ENCODE data around the gene SLX9. TPM values are rescaled to one million over a fixed set of nuclear protein-coding genes. Genes with fewer than 3 reads are reported as not detected.
"Not testable (repeated sequence)": the region's sequence is repeated elsewhere in the genome, so short reads cannot be mapped to it uniquely, and the experiment has no call there.

Gene SLX9
- total and polyA plus RNA-seq, 5 donors from 2014 or later, result 7.6 to 21.8 (median 10.1) TPM

DNA sequence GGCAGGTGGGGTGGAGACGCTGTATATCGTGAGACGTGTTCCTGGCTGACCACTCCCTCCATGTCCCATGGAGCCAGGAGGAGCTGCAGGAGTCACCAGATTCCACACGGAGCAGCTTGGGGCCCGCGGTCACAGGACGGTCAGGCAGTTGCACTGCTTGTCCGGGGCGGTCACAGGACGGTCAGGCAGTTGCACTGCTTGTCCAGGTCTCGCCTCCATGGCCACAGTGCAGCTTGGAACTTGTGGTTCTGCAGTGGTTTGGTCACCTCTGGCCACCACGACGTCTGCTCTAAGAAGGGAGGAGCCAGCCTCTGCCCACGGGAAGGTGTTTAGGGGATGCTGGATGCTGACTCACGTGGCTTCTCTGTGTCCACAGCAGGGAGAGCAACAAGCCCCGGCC lies 33.0 kb downstream of the SLX9 start:
- no peak for DNase-seq
- H3K27me3 Mint-ChIP-seq, result no peaks in the 10 kb centered on the region

DNA sequence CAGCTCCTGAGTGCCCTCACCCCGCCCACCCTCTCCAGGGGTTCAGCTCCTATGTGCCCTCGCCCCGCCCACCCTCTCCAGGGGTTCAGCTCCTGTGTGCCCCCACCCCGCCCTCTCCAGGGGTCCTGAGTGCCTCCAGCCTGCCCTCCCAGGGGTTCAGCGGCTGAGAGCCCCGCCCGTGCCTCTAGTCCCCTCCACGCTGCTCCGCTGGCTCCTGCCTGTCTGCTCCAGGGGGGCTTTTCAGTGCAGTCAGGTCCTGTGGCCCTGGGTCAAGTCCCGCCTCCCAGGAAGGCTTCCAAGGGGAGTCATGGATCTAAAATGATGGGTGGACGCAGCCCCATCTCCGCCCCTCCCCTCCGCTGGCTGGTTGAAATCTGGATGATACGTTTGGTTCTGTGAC lies 33.8 kb downstream of the SLX9 start:
- Histone ChIP-seq H3K4me3 (ENCODE audit: low read depth, low read length) (no peak overlapping the region), H3K36me3 (ENCODE audit: control insufficient read depth, insufficient read depth, low read length) (no peaks in the 10 kb centered on the region), H3K9me3 (ENCODE audit: control insufficient read depth in 2 of 2, low read length in 2 of 2) (no peaks in the 10 kb centered on the region), H3K4me1 (ENCODE audit: control insufficient read depth, insufficient read depth, low read length, poor library complexity, severe bottlenecking) (peaks cover 13% of the 10 kb centered on the region), H3K27me3 (ENCODE audit: control insufficient read depth, insufficient read depth, low read length) (no peaks in the 10 kb centered on the region), H3K27ac (ENCODE audit: insufficient read depth, low read length, poor library complexity, severe bottlenecking) (no peak overlapping the region)
- H3K36me3 Mint-ChIP-seq, result peaks cover 7% of the 10 kb centered on the region
- no peak for DNase-seq
- peak overlapping the region in 1 of 3 donors; percentile 48 for H3K27ac Mint-ChIP-seq
- H3K27me3 Mint-ChIP-seq, result no peaks in the 10 kb centered on the region
- H3K4me3 Mint-ChIP-seq, result no peak overlapping the region
- H3K4me1 Mint-ChIP-seq, result peaks cover 0 to 16% (median 9%) of the 10 kb centered on the region in 4 donors
- ATAC-seq (ENCODE audit: low read depth in 2 of 2), result no peak
- no peaks in the 10 kb centered on the region for H3K9me3 Mint-ChIP-seq

More for the DNA sequence above, 33.0 kb downstream of the SLX9 start:
- Histone ChIP-seq H3K27me3 (ENCODE audit: control insufficient read depth, insufficient read depth, low read length) (no peaks in the 10 kb centered on the region), H3K27ac (ENCODE audit: insufficient read depth, low read length, poor library complexity, severe bottlenecking) (no peak overlapping the region), H3K9me3 (ENCODE audit: control insufficient read depth in 2 of 2, low read length in 2 of 2) (no peaks in the 10 kb centered on the region), H3K4me1 (ENCODE audit: control insufficient read depth, insufficient read depth, low read length, poor library complexity, severe bottlenecking) (peaks cover 19% of the 10 kb centered on the region), H3K36me3 (ENCODE audit: control insufficient read depth, insufficient read depth, low read length) (no peaks in the 10 kb centered on the region), H3K4me3 (ENCODE audit: low read depth, low read length) (no peak overlapping the region)
- Mint-ChIP-seq H3K4me1 (peaks cover 0 to 21% (median 9%) of the 10 kb centered on the region in 4 donors), H3K4me3 (no peak overlapping the region), H3K9me3 (no peaks in the 10 kb centered on the region), H3K27ac (no peak overlapping the region), H3K36me3 (peaks cover 7% of the 10 kb centered on the region)
- no peak for ATAC-seq (ENCODE audit: low read depth in 2 of 2)

DNA sequence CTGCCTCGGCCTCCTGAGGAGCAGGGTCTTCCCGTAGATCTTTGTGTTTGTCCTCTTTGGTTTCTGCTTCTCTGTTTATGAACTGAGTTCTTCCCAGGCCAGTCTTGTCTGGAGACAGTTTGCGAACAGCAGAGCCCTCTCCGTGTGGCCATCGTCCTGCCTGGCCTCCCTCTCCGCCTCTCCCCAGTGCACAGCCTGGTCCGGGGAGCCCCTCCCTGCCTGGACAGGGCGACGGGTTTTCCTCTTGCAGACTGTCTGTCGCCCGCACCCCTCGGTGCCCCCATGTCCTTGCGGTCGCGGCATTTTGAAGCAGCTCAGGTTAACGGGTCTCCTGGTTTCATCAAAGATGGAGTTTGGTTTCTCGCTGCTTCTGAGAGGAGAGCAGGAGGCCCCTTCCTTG lies 34.8 kb downstream of the SLX9 start:
- H3K27ac Mint-ChIP-seq, result peak overlapping the region in 1 of 3 donors; percentile 54
- peaks cover 4% of the 10 kb centered on the region for H3K4me1 ChIP-seq (ENCODE audit: control insufficient read depth, insufficient read depth, low read length, poor library complexity, severe bottlenecking)
- peaks cover 4% of the 10 kb centered on the region for H3K36me3 Mint-ChIP-seq
- H3K27me3 Mint-ChIP-seq, result no peaks in the 10 kb centered on the region
- H3K4me3 Mint-ChIP-seq, result no peak overlapping the region
- no peaks in the 10 kb centered on the region for H3K36me3 ChIP-seq (ENCODE audit: control insufficient read depth, insufficient read depth, low read length)
- DNase-seq, result no peak
- H3K27ac ChIP-seq (ENCODE audit: insufficient read depth, low read length, poor library complexity, severe bottlenecking), result no peak overlapping the region
- no peak for ATAC-seq (ENCODE audit: low read depth in 2 of 2)
- H3K4me3 ChIP-seq (ENCODE audit: low read depth, low read length), result no peak overlapping the region
- H3K4me1 Mint-ChIP-seq, result peaks cover 0 to 9% (median 5%) of the 10 kb centered on the region in 4 donors
- H3K27me3 ChIP-seq (ENCODE audit: control insufficient read depth, insufficient read depth, low read length), result no peaks in the 10 kb centered on the region
- no peaks in the 10 kb centered on the region for H3K9me3 Mint-ChIP-seq
- no peaks in the 10 kb centered on the region for H3K9me3 ChIP-seq (ENCODE audit: control insufficient read depth in 2 of 2, low read length in 2 of 2)

DNA sequence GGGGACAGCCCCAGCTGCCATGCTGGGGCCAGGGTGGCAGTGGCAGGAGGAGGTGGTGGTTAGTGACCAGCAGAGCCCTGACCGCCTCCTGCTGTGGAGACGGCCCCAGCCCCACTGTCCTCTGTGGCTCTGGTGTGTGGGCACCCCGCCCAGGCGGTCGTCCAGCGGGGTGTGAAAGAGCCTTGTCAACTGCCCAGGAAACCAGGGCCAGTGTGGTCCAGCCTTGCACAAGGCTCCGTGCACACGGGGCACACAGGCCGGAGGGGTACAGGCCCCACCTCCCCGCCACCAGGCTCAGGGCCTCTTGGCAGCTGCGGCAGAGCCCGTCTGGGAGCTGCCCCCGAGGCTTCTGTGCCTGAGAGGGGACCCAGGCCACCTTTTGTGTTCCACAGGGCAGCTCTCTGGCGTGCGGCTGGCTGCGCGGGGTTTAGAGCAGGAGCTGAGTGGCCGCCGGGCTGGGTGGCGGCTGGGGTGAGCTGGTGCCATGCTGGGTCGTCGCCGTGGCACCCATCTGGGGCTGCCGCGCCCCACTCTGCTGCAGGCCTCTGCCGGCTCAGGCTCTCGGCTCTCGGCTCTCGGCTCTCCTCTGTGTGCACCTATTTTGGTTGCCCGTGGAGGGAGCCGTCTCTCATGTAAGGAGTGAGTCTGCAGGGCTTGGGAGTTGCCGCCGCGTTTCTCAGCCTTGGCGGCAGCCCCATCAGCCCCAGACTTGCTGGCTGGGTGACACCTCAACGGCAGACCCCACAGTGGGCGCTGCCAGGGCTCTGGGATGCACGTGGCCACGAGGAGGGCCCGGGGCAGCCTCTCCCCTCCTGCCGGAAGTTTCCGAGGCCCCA lies 36.1 kb downstream of the SLX9 start:
- Mint-ChIP-seq H3K27ac (no peak overlapping the region), H3K4me3 (no peak overlapping the region), H3K27me3 (no peaks in the 10 kb centered on the region), H3K36me3 (peaks cover 4% of the 10 kb centered on the region), H3K4me1 (no peaks in the 10 kb centered on the region), H3K9me3 (no peaks in the 10 kb centered on the region)
- Histone ChIP-seq H3K36me3 (ENCODE audit: control insufficient read depth, insufficient read depth, low read length) (no peaks in the 10 kb centered on the region), H3K4me3 (ENCODE audit: low read depth, low read length) (no peak overlapping the region), H3K27me3 (ENCODE audit: control insufficient read depth, insufficient read depth, low read length) (no peaks in the 10 kb centered on the region), H3K27ac (ENCODE audit: insufficient read depth, low read length, poor library complexity, severe bottlenecking) (no peak overlapping the region), H3K4me1 (ENCODE audit: control insufficient read depth, insufficient read depth, low read length, poor library complexity, severe bottlenecking) (no peaks in the 10 kb centered on the region), H3K9me3 (ENCODE audit: control insufficient read depth in 2 of 2, low read length in 2 of 2) (no peaks in the 10 kb centered on the region)
- no peak for ATAC-seq (ENCODE audit: low read depth in 2 of 2)
- DNase-seq, result no peak

DNA sequence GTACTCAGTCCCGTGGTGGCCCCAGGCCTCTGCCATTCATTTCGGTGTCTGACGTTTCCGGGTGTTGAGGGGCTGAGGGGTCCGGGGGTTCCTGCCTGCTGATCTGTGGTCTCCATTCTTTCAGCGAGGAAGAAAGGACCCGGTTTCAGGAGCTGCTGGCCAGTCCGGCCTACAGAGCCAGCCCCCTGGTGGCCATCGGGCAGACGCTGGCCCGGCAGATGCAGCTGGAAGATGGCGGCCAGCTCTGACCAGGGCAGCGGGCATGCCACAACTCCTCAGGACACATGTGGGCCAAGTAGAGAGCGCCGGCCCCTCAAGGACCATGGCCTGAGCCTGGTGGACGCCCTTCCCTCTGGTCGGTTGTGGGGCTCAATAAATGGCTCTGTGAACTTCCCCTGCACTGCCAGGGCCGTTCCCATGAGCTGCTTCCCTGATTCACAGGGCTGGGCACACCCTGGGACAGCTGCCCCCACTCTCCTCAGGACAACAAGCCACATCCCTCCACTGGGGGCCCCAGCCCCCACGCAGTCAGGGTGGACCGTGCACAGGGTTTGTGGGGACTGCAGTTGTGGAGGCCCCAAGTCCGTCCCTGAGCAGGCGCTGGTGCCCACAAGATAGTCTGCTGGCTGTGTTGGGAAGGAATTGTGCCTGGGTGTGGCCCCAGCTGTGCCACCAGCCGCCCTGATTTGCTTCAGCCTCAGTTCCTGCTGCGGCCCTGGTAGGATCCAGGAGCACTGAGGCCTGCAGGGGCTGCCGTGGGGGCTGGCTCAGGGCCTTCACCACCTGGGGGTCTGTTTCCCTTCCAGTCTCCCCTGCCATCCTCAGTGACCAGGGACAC lies 36.9 kb downstream of the SLX9 start:
- DNase-seq; H3K27ac ChIP-seq (ENCODE audit: insufficient read depth, low read length, poor library complexity, severe bottlenecking); H3K36me3 Mint-ChIP-seq; H3K27me3 ChIP-seq (ENCODE audit: control insufficient read depth, insufficient read depth, low read length); H3K4me1 ChIP-seq (ENCODE audit: control insufficient read depth, insufficient read depth, low read length, poor library complexity, severe bottlenecking); H3K4me1 Mint-ChIP-seq; H3K4me3 ChIP-seq (ENCODE audit: low read depth, low read length); H3K9me3 Mint-ChIP-seq; H3K4me3 Mint-ChIP-seq; H3K27ac Mint-ChIP-seq; H3K27me3 Mint-ChIP-seq; H3K9me3 ChIP-seq (ENCODE audit: control insufficient read depth in 2 of 2, low read length in 2 of 2); H3K36me3 ChIP-seq (ENCODE audit: control insufficient read depth, insufficient read depth, low read length); ATAC-seq (ENCODE audit: low read depth in 2 of 2): not testable (repeated sequence)

DNA sequence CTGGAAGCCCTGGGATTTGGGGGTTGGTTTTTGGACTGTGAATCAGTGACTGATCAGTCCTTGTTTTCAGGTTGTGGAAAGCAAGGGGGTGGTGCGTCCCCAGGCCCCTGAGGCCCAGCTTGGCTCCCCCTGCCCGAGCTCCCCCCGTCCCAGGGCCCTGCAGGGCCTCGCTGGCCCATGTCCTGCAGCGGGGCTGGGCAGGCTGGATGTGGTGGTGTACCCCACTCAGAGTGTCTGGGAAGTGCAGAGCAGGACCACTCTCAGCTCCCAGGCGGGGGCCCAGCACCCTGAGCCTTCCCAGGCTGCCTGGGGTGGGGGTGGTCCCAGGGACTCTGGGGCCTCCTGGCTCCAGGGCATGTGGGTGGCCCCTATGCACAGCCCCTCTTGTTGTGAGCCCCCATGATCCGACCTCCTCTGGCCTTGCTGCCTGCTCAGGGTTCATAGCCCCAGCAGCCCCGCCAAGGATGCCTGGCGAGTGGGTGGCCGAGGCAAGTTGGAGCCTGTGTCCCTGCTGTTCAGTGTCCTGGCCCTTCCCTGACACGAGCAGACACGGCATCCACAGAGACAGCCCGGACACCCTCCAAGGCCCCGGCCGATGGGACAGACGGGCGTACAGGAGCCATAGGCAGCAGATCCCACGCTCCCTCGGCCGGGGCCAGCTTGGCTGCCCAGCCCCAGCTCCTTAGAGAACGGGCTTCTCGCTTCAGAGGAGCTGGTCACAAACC lies 37.9 kb downstream of the SLX9 start:
- H3K9me3 ChIP-seq (ENCODE audit: control insufficient read depth in 2 of 2, low read length in 2 of 2), result no peaks in the 10 kb centered on the region
- DNase-seq (no peak), ATAC-seq (ENCODE audit: low read depth in 2 of 2) (no peak)
- H3K9me3 Mint-ChIP-seq, result no peaks in the 10 kb centered on the region
- H3K4me3 Mint-ChIP-seq, result no peak overlapping the region
- H3K27me3 ChIP-seq (ENCODE audit: control insufficient read depth, insufficient read depth, low read length), result no peaks in the 10 kb centered on the region
- peaks cover 4% of the 10 kb centered on the region for H3K36me3 Mint-ChIP-seq
- H3K27me3 Mint-ChIP-seq, result no peaks in the 10 kb centered on the region
- H3K27ac Mint-ChIP-seq, result no peak overlapping the region
- H3K4me1 Mint-ChIP-seq, result no peaks in the 10 kb centered on the region
- H3K27ac ChIP-seq (ENCODE audit: insufficient read depth, low read length, poor library complexity, severe bottlenecking), result no peak overlapping the region
- no peak overlapping the region for H3K4me3 ChIP-seq (ENCODE audit: low read depth, low read length)
- H3K4me1 ChIP-seq (ENCODE audit: control insufficient read depth, insufficient read depth, low read length, poor library complexity, severe bottlenecking), result no peaks in the 10 kb centered on the region
- no peaks in the 10 kb centered on the region for H3K36me3 ChIP-seq (ENCODE audit: control insufficient read depth, insufficient read depth, low read length)

DNA sequence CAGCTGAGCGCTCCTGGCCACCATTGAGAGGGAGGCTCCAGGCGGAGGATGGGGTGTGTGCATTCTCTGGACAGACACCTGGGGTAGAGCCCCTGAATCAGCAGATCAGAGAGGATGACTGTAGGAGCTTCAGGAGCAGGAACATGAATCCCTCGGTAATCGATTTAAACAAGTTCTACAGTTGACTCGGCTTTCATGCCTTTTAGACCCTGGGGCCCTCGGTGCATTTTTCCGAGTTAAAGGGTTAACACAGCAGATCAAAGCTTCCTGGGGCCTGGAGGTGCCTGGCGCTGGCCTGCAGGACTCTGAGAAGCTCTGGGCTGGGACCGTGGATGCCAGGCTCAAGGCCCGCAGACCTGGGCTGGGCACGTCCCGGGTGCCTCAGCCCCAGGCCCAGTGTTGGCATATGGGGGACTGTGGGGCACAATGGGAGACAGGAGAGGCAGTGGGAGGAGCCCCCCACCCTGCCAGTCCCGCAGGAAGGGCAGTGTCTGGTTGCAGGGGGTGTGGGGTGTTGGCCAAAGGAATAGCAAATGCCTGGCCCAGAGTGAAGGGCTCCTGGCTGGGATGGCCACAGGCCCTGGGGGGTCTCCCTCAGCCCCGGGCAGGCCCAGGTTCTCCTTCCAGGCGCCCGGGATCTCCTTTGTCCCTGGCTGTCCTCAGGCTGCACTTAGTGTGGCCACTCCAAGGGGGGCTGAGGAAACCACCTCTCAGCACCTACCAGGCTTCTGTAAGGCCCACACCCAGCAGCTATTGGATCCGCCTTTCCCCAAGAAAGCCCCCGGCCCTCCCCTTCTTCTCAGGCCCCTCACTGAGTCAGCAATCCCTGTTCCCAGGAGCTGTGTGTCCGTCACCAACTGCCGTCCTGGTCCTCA lies 40.1 kb downstream of the SLX9 start:
- no peaks in the 10 kb centered on the region for H3K36me3 ChIP-seq (ENCODE audit: control insufficient read depth, insufficient read depth, low read length)
- H3K27me3 ChIP-seq (ENCODE audit: control insufficient read depth, insufficient read depth, low read length), result no peaks in the 10 kb centered on the region
- H3K4me1 ChIP-seq (ENCODE audit: control insufficient read depth, insufficient read depth, low read length, poor library complexity, severe bottlenecking), result no peaks in the 10 kb centered on the region
- Mint-ChIP-seq H3K9me3 (no peaks in the 10 kb centered on the region), H3K27ac (peak overlapping the region in 1 of 3 donors; percentile 88), H3K4me3 (no peak overlapping the region), H3K27me3 (no peaks in the 10 kb centered on the region), H3K4me1 (no peaks in the 10 kb centered on the region), H3K36me3 (no peaks in the 10 kb centered on the region)
- H3K4me3 ChIP-seq (ENCODE audit: low read depth, low read length), result no peak overlapping the region
- H3K9me3 ChIP-seq (ENCODE audit: control insufficient read depth in 2 of 2, low read length in 2 of 2), result no peaks in the 10 kb centered on the region
- no peak overlapping the region for H3K27ac ChIP-seq (ENCODE audit: insufficient read depth, low read length, poor library complexity, severe bottlenecking)
- no peak for ATAC-seq (ENCODE audit: low read depth in 2 of 2)
- DNase-seq, result no peak
